ENCODE measurements around the gene RECQL5.
A peak's percentile ranks its signal among the peaks of the same experiment; 100 is the strongest.

RECQL5 gene

GRCh38 chr17:75693500-75694481, 26.8 kb upstream of the RECQL5 start:
- Mint-ChIP-seq H3K36me3 (ENCODE audit: low read depth) (peaks cover 23% of the 10 kb centered on the region), H3K9me3 (no peaks in the 10 kb centered on the region)
- ATAC-seq, result no peak

GRCh38 chr17:75692976-75693375, 26.0 kb upstream of the RECQL5 start:
- H3K27me3 Mint-ChIP-seq, result no peaks in the 10 kb centered on the region
- H3K4me1 Mint-ChIP-seq, result peaks cover 45% of the 10 kb centered on the region
- no peak overlapping the region for H3K4me3 Mint-ChIP-seq
- DNase-seq (no peak), ATAC-seq (no peak)
- H3K27ac Mint-ChIP-seq, result no peak overlapping the region
- no peaks in the 10 kb centered on the region for H3K9me3 Mint-ChIP-seq
- H3K36me3 Mint-ChIP-seq (ENCODE audit: low read depth), result peaks cover 22% of the 10 kb centered on the region

More at GRCh38 chr17:75693500-75694481, 26.8 kb upstream of the RECQL5 start:
- no peak overlapping the region for H3K27ac Mint-ChIP-seq
- H3K4me3 Mint-ChIP-seq, result no peak overlapping the region
- no peaks in the 10 kb centered on the region for H3K27me3 Mint-ChIP-seq
- H3K4me1 Mint-ChIP-seq, result peaks cover 37% of the 10 kb centered on the region
- no peak for DNase-seq

- Mint-ChIP-seq H3K9me3 (no peaks in the 10 kb centered on the region), H3K4me3 (no peak overlapping the region), H3K36me3 (ENCODE audit: low read depth) (peaks cover 26% of the 10 kb centered on the region), H3K4me1 (peaks cover 52% of the 10 kb centered on the region), H3K27me3 (no peaks in the 10 kb centered on the region), H3K27ac (peak overlapping the region; percentile 74)
- DNase-seq, result no peak
- ATAC-seq, result peak; percentile 47
Observed at GRCh38 chr17:75691801-75692626, 25.1 kb upstream of the RECQL5 start.

- DNase-seq (peak; percentile 64), ATAC-seq (peak; percentile 86)
- Mint-ChIP-seq H3K27ac (peak overlapping the region; percentile 74), H3K4me3 (peak overlapping the region; percentile 49), H3K4me1 (peaks cover 58% of the 10 kb centered on the region), H3K36me3 (ENCODE audit: low read depth) (peaks cover 30% of the 10 kb centered on the region), H3K27me3 (no peaks in the 10 kb centered on the region), H3K9me3 (no peaks in the 10 kb centered on the region)
Observed at GRCh38 chr17:75691371-75691791, 24.4 kb upstream of the RECQL5 start.

GRCh38 chr17:75689441-75689873, 22.5 kb upstream of the RECQL5 start:
- Mint-ChIP-seq H3K27me3 (no peaks in the 10 kb centered on the region), H3K36me3 (ENCODE audit: low read depth) (peaks cover 30% of the 10 kb centered on the region), H3K4me1 (peaks cover 69% of the 10 kb centered on the region), H3K9me3 (no peaks in the 10 kb centered on the region), H3K27ac (peak overlapping the region; percentile 82), H3K4me3 (peak overlapping the region; percentile 50)
- DNase-seq (peak; percentile 32), ATAC-seq (peak; percentile 62)

GRCh38 chr17:75688209-75688825, 21.4 kb upstream of the RECQL5 start:
- peaks cover 80% of the 10 kb centered on the region for H3K4me1 Mint-ChIP-seq
- no peak overlapping the region for H3K4me3 Mint-ChIP-seq
- no peaks in the 10 kb centered on the region for H3K9me3 Mint-ChIP-seq
- DNase-seq (peak; percentile 17), ATAC-seq (no peak)
- H3K27ac Mint-ChIP-seq, result peak overlapping the region; percentile 82
- no peaks in the 10 kb centered on the region for H3K27me3 Mint-ChIP-seq
- peaks cover 27% of the 10 kb centered on the region for H3K36me3 Mint-ChIP-seq (ENCODE audit: low read depth)

- Mint-ChIP-seq H3K27me3 (no peaks in the 10 kb centered on the region), H3K4me1 (peaks cover 70% of the 10 kb centered on the region), H3K36me3 (ENCODE audit: low read depth) (peaks cover 16% of the 10 kb centered on the region), H3K9me3 (no peaks in the 10 kb centered on the region), H3K4me3 (no peak overlapping the region), H3K27ac (no peak overlapping the region)
- DNase-seq, result no peak
- ATAC-seq, result no peak
Observed at GRCh38 chr17:75685499-75685898, 18.5 kb upstream of the RECQL5 start.

- H3K27me3 Mint-ChIP-seq, result no peaks in the 10 kb centered on the region
- H3K27ac Mint-ChIP-seq, result no peak overlapping the region
- ATAC-seq, result no peak
- DNase-seq, result no peak
- H3K4me3 Mint-ChIP-seq, result no peak overlapping the region
- peaks cover 65% of the 10 kb centered on the region for H3K4me1 Mint-ChIP-seq
- peaks cover 20% of the 10 kb centered on the region for H3K36me3 Mint-ChIP-seq (ENCODE audit: low read depth)
- no peaks in the 10 kb centered on the region for H3K9me3 Mint-ChIP-seq
Observed at GRCh38 chr17:75684924-75685323, 18.0 kb upstream of the RECQL5 start.

- ATAC-seq, result no peak
- no peak overlapping the region for H3K4me3 Mint-ChIP-seq
- DNase-seq, result no peak
- H3K36me3 Mint-ChIP-seq (ENCODE audit: low read depth), result peaks cover 23% of the 10 kb centered on the region
- peaks cover 58% of the 10 kb centered on the region for H3K4me1 Mint-ChIP-seq
- no peaks in the 10 kb centered on the region for H3K27me3 Mint-ChIP-seq
- H3K9me3 Mint-ChIP-seq, result no peaks in the 10 kb centered on the region
- H3K27ac Mint-ChIP-seq, result no peak overlapping the region
Observed at GRCh38 chr17:75684249-75684648, 17.3 kb upstream of the RECQL5 start.

- ATAC-seq (no peak), DNase-seq (no peak)
- peak overlapping the region; percentile 55 for H3K27ac Mint-ChIP-seq
- H3K9me3 Mint-ChIP-seq, result no peaks in the 10 kb centered on the region
- peaks cover 25% of the 10 kb centered on the region for H3K36me3 Mint-ChIP-seq (ENCODE audit: low read depth)
- no peaks in the 10 kb centered on the region for H3K27me3 Mint-ChIP-seq
- H3K4me1 Mint-ChIP-seq, result peaks cover 51% of the 10 kb centered on the region
- no peak overlapping the region for H3K4me3 Mint-ChIP-seq
Observed at GRCh38 chr17:75683583-75683982, 16.6 kb upstream of the RECQL5 start.

- peaks cover 45% of the 10 kb centered on the region for H3K4me1 Mint-ChIP-seq
- no peaks in the 10 kb centered on the region for H3K27me3 Mint-ChIP-seq
- no peak overlapping the region for H3K27ac Mint-ChIP-seq
- ATAC-seq (peak; percentile 49), DNase-seq (no peak)
- no peak overlapping the region for H3K4me3 Mint-ChIP-seq
- H3K36me3 Mint-ChIP-seq (ENCODE audit: low read depth), result peaks cover 23% of the 10 kb centered on the region
- H3K9me3 Mint-ChIP-seq, result no peaks in the 10 kb centered on the region
Observed at GRCh38 chr17:75681289-75681688, 14.3 kb upstream of the RECQL5 start.

- H3K27me3 Mint-ChIP-seq, result no peaks in the 10 kb centered on the region
- peaks cover 23% of the 10 kb centered on the region for H3K36me3 Mint-ChIP-seq (ENCODE audit: low read depth)
- H3K4me1 Mint-ChIP-seq, result peaks cover 38% of the 10 kb centered on the region
- no peak overlapping the region for H3K4me3 Mint-ChIP-seq
- no peaks in the 10 kb centered on the region for H3K9me3 Mint-ChIP-seq
- ATAC-seq (no peak), DNase-seq (no peak)
- H3K27ac Mint-ChIP-seq, result no peak overlapping the region
Observed at GRCh38 chr17:75680431-75680830, 13.5 kb upstream of the RECQL5 start.

GRCh38 chr17:75679706-75680211, 12.8 kb upstream of the RECQL5 start:
- Mint-ChIP-seq H3K4me1 (peaks cover 35% of the 10 kb centered on the region), H3K36me3 (ENCODE audit: low read depth) (peaks cover 23% of the 10 kb centered on the region), H3K9me3 (no peaks in the 10 kb centered on the region), H3K27me3 (no peaks in the 10 kb centered on the region), H3K4me3 (no peak overlapping the region), H3K27ac (no peak overlapping the region)
- no peak for ATAC-seq
- no peak for DNase-seq

GRCh38 chr17:75676461-75676860, 9.5 kb upstream of the RECQL5 start:
- Mint-ChIP-seq H3K9me3 (no peaks in the 10 kb centered on the region), H3K4me1 (peaks cover 21% of the 10 kb centered on the region), H3K36me3 (ENCODE audit: low read depth) (peaks cover 26% of the 10 kb centered on the region), H3K4me3 (no peak overlapping the region), H3K27me3 (no peaks in the 10 kb centered on the region), H3K27ac (no peak overlapping the region)
- no peak for ATAC-seq
- no peak for DNase-seq

All from activated naive CD8-positive, alpha-beta T cell treated with anti-CD3 and anti-CD28 coated beads, Interleukin-2, amount 50 U/mL, for 24 hours (primary cell).